Esophagus mucosa (tissue), 1 donor: ENCODE results near the gene CEL. TPM values are rescaled to one million over a fixed set of nuclear protein-coding genes. Genes with fewer than 3 reads are reported as not detected.
A peak's percentile ranks its signal among the peaks of the same experiment; 100 is the strongest.
"Not testable (repeated sequence)": the region's sequence is repeated elsewhere in the genome, so short reads cannot be mapped to it uniquely, and the experiment has no call there.

Experiments used
- ATAC-seq: fragments of 200-7000 bp; cut with Tn5 transposase; one replicate; pipeline ENCODE4 v1.9.1; 2020
- total RNA-seq: library from RNA; stranded (reverse); gene quantifications from one replicate; pipeline ENCODE4 v1.2.4, GENCODE V29; 2023
- donor health status: DM: yes; HTN: yes; CAD: no.

Gene CEL
- total RNA-seq, 1 donor from 2014 or later = 2.4 TPM

GRCh38 chr9:133086894-133087293 is 25.1 kb downstream of the CEL start:
- ATAC-seq = no peak

- ATAC-seq = no peak
These were observed 25.8 kb downstream of the CEL start for GRCh38 chr9:133087429-133088145.

GRCh38 chr9:133088146-133088750 is 26.5 kb downstream of the CEL start:
- ATAC-seq = no peak

- ATAC-seq = no peak
These were observed 27.0 kb downstream of the CEL start for GRCh38 chr9:133088756-133089155.

GRCh38 chr9:133089271-133089671 is 27.5 kb downstream of the CEL start:
- ATAC-seq = peak; percentile 69

GRCh38 chr9:133090187-133090586 is 28.4 kb downstream of the CEL start:
- no peak for ATAC-seq

- ATAC-seq = no peak
These were observed 29.1 kb downstream of the CEL start for GRCh38 chr9:133090752-133091385.

- not testable (repeated sequence) for ATAC-seq
These were observed 32.6 kb downstream of the CEL start for GRCh38 chr9:133094351-133094750.

GRCh38 chr9:133094842-133095393 is 33.1 kb downstream of the CEL start:
- no peak for ATAC-seq

- ATAC-seq = peak; percentile 4
These were observed 36.4 kb downstream of the CEL start for GRCh38 chr9:133098104-133098754.

GRCh38 chr9:133098871-133099270 is 37.1 kb downstream of the CEL start:
- ATAC-seq = no peak

- no peak for ATAC-seq
These were observed 38.1 kb downstream of the CEL start for GRCh38 chr9:133099726-133100505.

GRCh38 chr9:133100506-133101355 is 39.0 kb downstream of the CEL start:
- ATAC-seq = no peak

GRCh38 chr9:133101356-133102189 is 39.8 kb downstream of the CEL start:
- no peak for ATAC-seq

- ATAC-seq = no peak
These were observed 40.6 kb downstream of the CEL start for GRCh38 chr9:133102190-133103021.

GRCh38 chr9:133103183-133103986 is 41.6 kb downstream of the CEL start:
- ATAC-seq = peak; percentile 78

- no peak for ATAC-seq
These were observed 42.3 kb downstream of the CEL start for GRCh38 chr9:133103987-133104505.
